GM12891 (cell line): ENCODE results near the gene WWC2.

Source experiments
- POLR2A ChIP-seq: IDR thresholded peaks from 2 replicates; pipeline ENCODE4 v1.6.1; 2011; ENCODE audit warnings: low read depth, low read length, control low read depth
- POLR2AphosphoS5 ChIP-seq: IDR thresholded peaks from 2 replicates; pipeline ENCODE4 v1.6.1; 2011; ENCODE audit warnings: low read depth, low read length, control low read depth
- SPI1 ChIP-seq: IDR thresholded peaks from 2 replicates; pipeline ENCODE4 v1.6.1; 2011; ENCODE audit warnings: low read depth, low read length, control low read depth

DNA sequence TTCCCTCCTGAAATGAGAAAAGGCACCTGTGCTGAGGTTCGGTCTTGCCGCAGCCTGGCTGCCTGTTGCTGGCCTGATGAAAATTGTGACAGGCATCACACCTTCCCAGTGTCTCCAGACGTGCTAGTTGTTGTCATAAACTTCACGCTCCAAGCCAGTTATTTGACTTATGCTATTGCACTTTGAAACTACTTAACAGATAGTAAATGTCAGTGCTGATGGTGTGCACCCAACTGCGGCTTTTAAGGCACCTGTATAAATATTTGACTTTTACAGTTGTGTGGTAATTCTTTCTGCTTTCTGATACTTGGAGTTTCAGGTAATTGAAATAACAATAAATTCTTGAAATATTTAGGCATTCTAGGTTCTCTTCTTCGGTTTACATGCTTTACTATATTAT lies 1.8 kb downstream of the WWC2 start:
- no peak for TF ChIP-seq SPI1
- no peak for TF ChIP-seq POLR2A
- TF ChIP-seq POLR2AphosphoS5: no peak
